ENCODE measurements around the gene XPR1. TPM values are rescaled to one million over a fixed set of nuclear protein-coding genes. Genes with fewer than 3 reads are reported as not detected.
"Not testable (repeated sequence)": the region's sequence is repeated elsewhere in the genome, so short reads cannot be mapped to it uniquely, and the experiment has no call there.

XPR1 gene
- total RNA-seq, 1 donor from 2014 or later = 21.4 TPM

DNA sequence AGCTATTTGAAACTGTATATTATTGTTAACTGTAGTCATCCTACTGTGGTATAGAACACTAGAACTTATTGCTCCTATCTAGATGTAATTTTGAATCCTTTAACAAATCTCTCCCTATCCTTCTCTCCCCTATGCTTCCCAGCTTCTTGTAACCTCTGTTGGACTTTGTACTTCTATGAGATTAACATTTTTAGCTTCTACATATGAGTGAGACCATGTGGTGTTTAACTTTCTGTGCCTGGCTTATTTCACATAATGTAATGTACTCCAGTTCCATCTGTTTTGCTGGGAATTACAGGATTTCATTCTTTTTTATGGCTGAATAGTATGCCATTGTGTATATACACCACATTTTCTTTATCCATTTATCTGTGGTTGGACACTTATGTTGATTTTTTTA, 216.4 kb downstream of the XPR1 start:
- Mint-ChIP-seq H3K36me3 (ENCODE audit: unreplicated experiment) (peaks cover 2% of the 10 kb centered on the region), H3K9me3 (ENCODE audit: unreplicated experiment) (no peaks in the 10 kb centered on the region), H3K4me3 (ENCODE audit: unreplicated experiment) (no peak overlapping the region), H3K27ac (ENCODE audit: unreplicated experiment) (no peak overlapping the region), H3K27me3 (ENCODE audit: unreplicated experiment) (no peaks in the 10 kb centered on the region), H3K4me1 (ENCODE audit: unreplicated experiment) (peaks cover 1% of the 10 kb centered on the region)
- DNase-seq (ENCODE audit: extremely low spot score, unreplicated experiment) = no peak
- TF ChIP-seq, protein P1, sequence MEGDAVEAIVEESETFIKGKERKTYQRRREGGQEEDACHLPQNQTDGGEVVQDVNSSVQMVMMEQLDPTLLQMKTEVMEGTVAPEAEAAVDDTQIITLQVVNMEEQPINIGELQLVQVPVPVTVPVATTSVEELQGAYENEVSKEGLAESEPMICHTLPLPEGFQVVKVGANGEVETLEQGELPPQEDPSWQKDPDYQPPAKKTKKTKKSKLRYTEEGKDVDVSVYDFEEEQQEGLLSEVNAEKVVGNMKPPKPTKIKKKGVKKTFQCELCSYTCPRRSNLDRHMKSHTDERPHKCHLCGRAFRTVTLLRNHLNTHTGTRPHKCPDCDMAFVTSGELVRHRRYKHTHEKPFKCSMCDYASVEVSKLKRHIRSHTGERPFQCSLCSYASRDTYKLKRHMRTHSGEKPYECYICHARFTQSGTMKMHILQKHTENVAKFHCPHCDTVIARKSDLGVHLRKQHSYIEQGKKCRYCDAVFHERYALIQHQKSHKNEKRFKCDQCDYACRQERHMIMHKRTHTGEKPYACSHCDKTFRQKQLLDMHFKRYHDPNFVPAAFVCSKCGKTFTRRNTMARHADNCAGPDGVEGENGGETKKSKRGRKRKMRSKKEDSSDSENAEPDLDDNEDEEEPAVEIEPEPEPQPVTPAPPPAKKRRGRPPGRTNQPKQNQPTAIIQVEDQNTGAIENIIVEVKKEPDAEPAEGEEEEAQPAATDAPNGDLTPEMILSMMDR (IDR thresholded peaks at IDR 0.05) = no peak

- Mint-ChIP-seq H3K4me1 (ENCODE audit: unreplicated experiment) (peaks cover 11% of the 10 kb centered on the region), H3K36me3 (ENCODE audit: unreplicated experiment) (peaks cover 5% of the 10 kb centered on the region), H3K4me3 (ENCODE audit: unreplicated experiment) (no peak overlapping the region)
Observed at GRCh38 chr1:180849031-180849775, 217.4 kb downstream of the XPR1 start.

GRCh38 chr1:180851995-180852887, 220.4 kb downstream of the XPR1 start:
- Mint-ChIP-seq H3K9me3 (ENCODE audit: unreplicated experiment) (no peaks in the 10 kb centered on the region), H3K27ac (ENCODE audit: unreplicated experiment) (no peak overlapping the region), H3K4me3 (ENCODE audit: unreplicated experiment) (no peak overlapping the region), H3K36me3 (ENCODE audit: unreplicated experiment) (peaks cover 6% of the 10 kb centered on the region), H3K4me1 (ENCODE audit: unreplicated experiment) (peaks cover 18% of the 10 kb centered on the region), H3K27me3 (ENCODE audit: unreplicated experiment) (no peaks in the 10 kb centered on the region)
- DNase-seq (ENCODE audit: extremely low spot score, unreplicated experiment) = no peak
- TF ChIP-seq, protein P1 (IDR thresholded peaks at IDR 0.05) = no peak

More at GRCh38 chr1:180849031-180849775, 217.4 kb downstream of the XPR1 start:
- Mint-ChIP-seq H3K9me3 (ENCODE audit: unreplicated experiment) (no peaks in the 10 kb centered on the region), H3K27ac (ENCODE audit: unreplicated experiment) (no peak overlapping the region), H3K27me3 (ENCODE audit: unreplicated experiment) (no peaks in the 10 kb centered on the region)
- DNase-seq (ENCODE audit: extremely low spot score, unreplicated experiment) = no peak
- TF ChIP-seq, protein P1 (IDR thresholded peaks at IDR 0.05) = no peak

- DNase-seq (ENCODE audit: extremely low spot score, unreplicated experiment) = no peak
- TF ChIP-seq, protein P1 (IDR thresholded peaks at IDR 0.05) = no peak
- Mint-ChIP-seq H3K4me1 (ENCODE audit: unreplicated experiment) (peaks cover 34% of the 10 kb centered on the region), H3K4me3 (ENCODE audit: unreplicated experiment) (no peak overlapping the region), H3K36me3 (ENCODE audit: unreplicated experiment) (peaks cover 6% of the 10 kb centered on the region), H3K27ac (ENCODE audit: unreplicated experiment) (peak overlapping the region; percentile 45), H3K27me3 (ENCODE audit: unreplicated experiment) (no peaks in the 10 kb centered on the region), H3K9me3 (ENCODE audit: unreplicated experiment) (no peaks in the 10 kb centered on the region)
Observed at GRCh38 chr1:180854001-180854400, 222.2 kb downstream of the XPR1 start.

DNA sequence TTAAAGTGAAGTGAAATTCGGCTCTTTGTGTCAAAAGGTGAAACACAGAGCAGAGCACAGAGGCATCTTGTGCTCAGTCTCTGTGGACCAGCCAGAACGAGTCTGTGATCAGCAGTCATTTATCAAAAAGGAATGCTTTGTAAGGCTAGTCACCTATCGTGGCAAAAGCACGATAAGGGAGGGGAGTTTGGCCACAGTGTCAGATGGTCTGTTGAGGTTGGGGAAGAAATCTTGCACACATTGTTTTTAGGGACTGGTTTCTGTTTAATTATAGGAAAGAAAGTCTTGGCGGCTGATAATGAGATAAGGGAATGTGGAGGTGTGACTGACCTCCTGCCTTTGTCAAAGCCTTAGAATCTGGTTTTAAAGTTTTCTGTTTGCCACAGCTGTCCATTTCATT, 222.6 kb downstream of the XPR1 start:
- no peaks in the 10 kb centered on the region for H3K27me3 Mint-ChIP-seq (ENCODE audit: unreplicated experiment)
- peaks cover 35% of the 10 kb centered on the region for H3K4me1 Mint-ChIP-seq (ENCODE audit: unreplicated experiment)
- no peak for DNase-seq (ENCODE audit: extremely low spot score, unreplicated experiment)
- no peaks in the 10 kb centered on the region for H3K9me3 Mint-ChIP-seq (ENCODE audit: unreplicated experiment)
- H3K27ac Mint-ChIP-seq (ENCODE audit: unreplicated experiment) = peak overlapping the region; percentile 33
- peaks cover 6% of the 10 kb centered on the region for H3K36me3 Mint-ChIP-seq (ENCODE audit: unreplicated experiment)
- TF ChIP-seq, protein P1 (IDR thresholded peaks at IDR 0.05) = no peak
- H3K4me3 Mint-ChIP-seq (ENCODE audit: unreplicated experiment) = no peak overlapping the region

- DNase-seq (ENCODE audit: extremely low spot score, unreplicated experiment); H3K4me3 Mint-ChIP-seq (ENCODE audit: unreplicated experiment); H3K36me3 Mint-ChIP-seq (ENCODE audit: unreplicated experiment); H3K27me3 Mint-ChIP-seq (ENCODE audit: unreplicated experiment); H3K9me3 Mint-ChIP-seq (ENCODE audit: unreplicated experiment): not testable (repeated sequence)
- Mint-ChIP-seq H3K4me1 (ENCODE audit: unreplicated experiment) (peaks cover 45% of the 10 kb centered on the region), H3K27ac (ENCODE audit: unreplicated experiment) (peak overlapping the region; percentile 78)
Observed at GRCh38 chr1:180857947-180858725, 226.3 kb downstream of the XPR1 start.
